ENCODE measurements around the gene POGZ.
A peak's percentile ranks its signal among the peaks of the same experiment; 100 is the strongest.
"Not testable (repeated sequence)": the region's sequence is repeated elsewhere in the genome, so short reads cannot be mapped to it uniquely, and the experiment has no call there.

POGZ gene

GRCh38 chr1:151419819-151420218 is 39.5 kb downstream of the POGZ start:
- no peak for DNase-seq (ENCODE audit: extremely low spot score, insufficient read length, low read depth)
- no peak for FAIRE-seq

DNA sequence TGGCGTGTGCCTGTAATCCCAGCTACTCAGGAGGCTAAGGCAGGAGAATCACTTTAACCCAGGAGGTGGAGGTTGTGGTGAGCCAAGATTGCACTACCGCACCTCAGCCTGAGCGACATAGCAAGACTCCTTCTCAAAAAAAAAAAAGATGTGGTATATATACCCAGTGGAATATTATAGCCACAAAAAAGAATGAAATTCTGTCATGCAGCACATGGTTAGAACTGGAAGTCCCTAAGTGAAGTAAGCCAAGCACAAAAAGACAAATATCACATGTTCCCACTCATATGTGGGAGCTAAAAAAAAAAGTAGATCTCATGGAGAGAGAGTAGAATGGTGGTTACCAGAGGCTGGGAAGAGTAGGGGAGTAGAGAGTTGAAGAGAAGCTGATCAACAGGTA is 41.2 kb downstream of the POGZ start:
- FAIRE-seq (no peak), DNase-seq (ENCODE audit: extremely low spot score, insufficient read length, low read depth) (no peak)

DNA sequence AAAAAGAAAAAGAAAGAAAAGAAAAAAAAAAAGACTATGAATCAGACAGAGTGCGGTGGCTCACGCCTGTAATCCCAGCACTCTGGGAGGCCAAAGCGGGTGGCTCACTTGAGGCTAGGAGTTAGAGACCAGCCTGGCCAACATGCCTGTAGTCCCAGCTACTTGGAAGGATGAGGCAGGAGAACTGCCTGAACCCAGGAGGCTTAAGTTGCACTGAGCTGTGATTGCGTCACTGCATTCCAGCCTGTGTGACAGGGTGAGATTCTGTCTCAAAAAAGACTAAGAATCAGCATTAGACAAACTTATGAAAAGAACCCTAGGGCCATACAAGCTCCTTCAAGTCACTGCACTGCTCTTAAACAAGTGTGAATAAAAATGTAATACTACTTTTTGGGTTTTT is 43.1 kb downstream of the POGZ start:
- no peak for FAIRE-seq
- DNase-seq (ENCODE audit: extremely low spot score, insufficient read length, low read depth) = no peak

GRCh38 chr1:151411884-151412283 is 47.4 kb downstream of the POGZ start:
- DNase-seq (ENCODE audit: extremely low spot score, insufficient read length, low read depth) = no peak

GRCh38 chr1:151408891-151409290 is 50.4 kb downstream of the POGZ start:
- FAIRE-seq (no peak), DNase-seq (ENCODE audit: extremely low spot score, insufficient read length, low read depth) (no peak)

More at GRCh38 chr1:151411884-151412283, 47.4 kb downstream of the POGZ start:
- FAIRE-seq = no peak

- no peak for DNase-seq (ENCODE audit: extremely low spot score, insufficient read length, low read depth)
- FAIRE-seq = no peak
Observed at GRCh38 chr1:151407304-151407703, 52.0 kb downstream of the POGZ start.

- DNase-seq (ENCODE audit: extremely low spot score, insufficient read length, low read depth) = no peak
- no peak for FAIRE-seq
Observed at GRCh38 chr1:151406176-151406575, 53.1 kb downstream of the POGZ start.

GRCh38 chr1:151405187-151405951 is 53.9 kb downstream of the POGZ start:
- no peak for FAIRE-seq
- no peak for DNase-seq (ENCODE audit: extremely low spot score, insufficient read length, low read depth)

DNA sequence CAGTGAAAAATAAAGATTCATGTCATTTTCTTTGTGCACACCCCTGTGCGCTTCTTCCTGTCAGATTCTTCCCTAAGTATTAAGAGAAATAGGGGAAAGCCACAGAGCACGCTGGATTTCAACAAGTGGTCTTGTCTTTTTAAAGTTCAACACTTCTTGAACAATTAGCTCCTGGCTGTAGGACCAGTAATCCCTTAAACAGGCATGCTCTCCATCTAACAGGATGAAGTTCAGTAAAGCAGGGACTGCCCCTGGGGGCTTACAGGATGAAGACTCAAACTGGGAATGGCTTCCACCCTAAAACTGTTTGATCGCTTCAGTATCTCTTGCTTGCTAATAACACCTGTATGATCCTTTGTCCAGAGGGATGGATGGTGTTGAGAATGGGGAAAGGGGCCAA is 55.7 kb downstream of the POGZ start:
- no peak for FAIRE-seq
- no peak for DNase-seq (ENCODE audit: extremely low spot score, insufficient read length, low read depth)

DNA sequence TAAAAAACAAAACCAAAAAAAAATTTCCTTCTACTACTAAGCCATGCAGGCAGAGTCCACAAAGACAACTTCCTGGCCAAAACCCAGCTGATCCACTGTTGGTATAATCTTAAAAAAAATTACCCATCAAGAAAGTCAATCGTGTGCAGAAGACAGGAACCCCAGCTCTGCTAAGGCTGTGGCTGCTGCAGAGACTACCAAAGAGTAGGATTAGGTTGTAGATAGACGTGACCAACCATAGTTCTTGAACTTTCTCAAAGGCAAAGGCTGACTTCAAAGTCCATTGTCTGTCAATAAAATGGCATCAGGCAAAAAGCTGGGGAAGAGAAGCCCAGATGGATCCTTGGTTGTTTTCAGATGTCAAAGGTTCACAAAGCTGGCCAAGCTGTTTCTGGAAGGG is 56.5 kb downstream of the POGZ start:
- no peak for DNase-seq (ENCODE audit: extremely low spot score, insufficient read length, low read depth)
- no peak for FAIRE-seq

DNA sequence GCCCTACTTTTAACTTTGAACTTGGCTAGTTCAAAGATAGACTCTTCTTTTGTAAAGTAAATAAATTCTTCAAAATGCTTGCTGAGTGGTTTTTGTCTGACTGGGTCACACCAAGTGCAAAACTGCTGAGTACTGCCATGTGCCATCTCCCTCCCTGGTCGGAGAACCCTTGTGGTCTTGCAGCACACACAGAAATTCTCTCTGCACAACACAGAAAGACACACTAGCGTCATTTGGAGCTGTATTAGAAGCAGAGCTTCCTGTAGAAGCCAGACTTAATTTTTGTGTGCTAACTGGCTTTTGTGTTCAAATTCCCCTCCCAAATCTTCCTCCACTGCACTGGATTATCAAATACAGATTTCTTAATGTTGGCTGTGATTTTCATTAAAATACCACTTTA is 57.4 kb downstream of the POGZ start:
- no peak for FAIRE-seq
- DNase-seq (ENCODE audit: extremely low spot score, insufficient read length, low read depth) = no peak

- no peak for DNase-seq (ENCODE audit: extremely low spot score, insufficient read length, low read depth)
- FAIRE-seq = no peak
Observed at GRCh38 chr1:151401125-151401788, 58.0 kb downstream of the POGZ start.

GRCh38 chr1:151399324-151400171 is 59.7 kb downstream of the POGZ start, which contains the start of gene PSMB4:
Gene PSMB4, plus strand, starts transcription at chr1:151399573. Its CDS starts 15 bp downstream, at chr1:151399588.
- FAIRE-seq (peak; percentile 97), DNase-seq (ENCODE audit: extremely low spot score, insufficient read length, low read depth) (peak; percentile 72)

GRCh38 chr1:151396265-151396664 is 63.0 kb downstream of the POGZ start:
- DNase-seq (ENCODE audit: extremely low spot score, insufficient read length, low read depth); FAIRE-seq: not testable (repeated sequence)

DNA sequence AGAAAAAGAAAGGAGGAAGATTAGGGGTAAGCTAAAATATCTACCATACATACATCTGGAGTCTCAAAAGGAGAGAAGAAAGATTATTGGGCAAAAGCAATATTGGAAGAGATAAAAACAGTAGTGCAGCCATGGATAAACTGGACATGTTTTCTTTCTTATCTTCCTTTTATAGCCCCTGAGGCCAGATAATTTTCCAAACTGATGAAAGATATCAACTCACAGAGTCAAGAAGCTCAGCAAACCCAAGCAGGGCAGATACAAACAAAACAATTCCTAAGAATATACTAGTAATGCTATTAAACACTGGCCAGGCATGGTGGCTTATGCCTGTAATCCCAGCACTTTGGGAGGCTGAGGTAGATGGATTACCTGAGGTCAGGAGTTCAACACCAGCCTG is 65.7 kb downstream of the POGZ start:
- FAIRE-seq (no peak), DNase-seq (ENCODE audit: extremely low spot score, insufficient read length, low read depth) (no peak)

- FAIRE-seq = no peak
Observed at GRCh38 chr1:151391079-151391563, 68.2 kb downstream of the POGZ start.

GRCh38 chr1:151390221-151391078 is 68.8 kb downstream of the POGZ start:
- not testable (repeated sequence) for DNase-seq (ENCODE audit: extremely low spot score, insufficient read length, low read depth); FAIRE-seq

More at GRCh38 chr1:151391079-151391563, 68.2 kb downstream of the POGZ start:
- DNase-seq (ENCODE audit: extremely low spot score, insufficient read length, low read depth) = no peak

DNA sequence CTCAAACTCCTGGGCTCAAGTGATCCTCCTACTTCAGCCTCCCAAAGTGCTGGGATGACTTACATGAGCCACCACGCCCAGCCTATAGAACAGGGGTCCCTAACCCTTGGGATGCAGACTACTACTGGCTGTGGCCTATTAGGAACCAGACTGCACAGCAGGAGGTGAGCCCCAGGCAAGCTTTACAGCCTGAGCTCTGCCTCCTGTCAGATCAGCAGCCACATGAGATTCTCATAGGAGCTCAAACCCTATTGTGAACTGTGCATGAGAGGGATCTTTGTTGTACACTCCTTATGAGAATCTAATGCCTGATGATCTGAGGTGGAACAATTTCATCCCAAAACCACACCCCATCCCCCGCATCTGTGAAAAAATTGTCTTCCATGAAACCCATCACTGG is 73.3 kb downstream of the POGZ start:
- DNase-seq (ENCODE audit: extremely low spot score, insufficient read length, low read depth) (no peak), FAIRE-seq (no peak)

- FAIRE-seq (no peak), DNase-seq (ENCODE audit: extremely low spot score, insufficient read length, low read depth) (no peak)
Observed at GRCh38 chr1:151384584-151384983, 74.7 kb downstream of the POGZ start.
